BLaER1 treated with 17β-estradiol and CSF1 and Interleukin-3, amounts not matched to agents 10 nM and 100 nM (cell line): ENCODE results near the gene SDK2.
A peak's percentile ranks its signal among the peaks of the same experiment; 100 is the strongest.

Experiments
- H3K27ac ChIP-seq, 11 experiments: shearing (Covaris generic); formaldehyde crosslinking; 2 replicates each; pipeline ENCODE4 v1.8.1; 2022
- H3K27me3 ChIP-seq, 11 experiments: shearing (Covaris generic); formaldehyde crosslinking; 2 replicates each; pipeline ENCODE4 v1.8.1; 2022
- H3K36me3 ChIP-seq, 11 experiments: shearing (Covaris generic); formaldehyde crosslinking; 2 replicates each; pipeline ENCODE4 v1.8.1; 2022
- H3K4me1 ChIP-seq, 10 experiments: shearing (Covaris generic); formaldehyde crosslinking; 2 replicates each; pipeline ENCODE4 v1.8.1; 2022
- H3K4me2 ChIP-seq, 11 experiments: shearing (Covaris generic); formaldehyde crosslinking; 2 replicates each; pipeline ENCODE4 v1.8.1; 2022
- H3K4me3 ChIP-seq, 10 experiments: shearing (Covaris generic); formaldehyde crosslinking; 2 replicates each; pipeline ENCODE4 v1.8.1; 2022
- H3K9ac ChIP-seq, 11 experiments: shearing (Covaris generic); formaldehyde crosslinking; 2 replicates each; pipeline ENCODE4 v1.8.1; 2022
- H3K9me3 ChIP-seq, 11 experiments: shearing (Covaris generic); formaldehyde crosslinking; replicated peaks in 1 of 11; 2 replicates each; pipeline ENCODE4 v1.8.1; 2022
- H4K20me1 ChIP-seq, 11 experiments: shearing (Covaris generic); formaldehyde crosslinking; 2 replicates each; pipeline ENCODE4 v1.8.1; 2022
- Cebpa-rat ChIP-seq, 11 experiments: shearing (Covaris generic); IDR thresholded peaks; 2 replicates each; pipeline ENCODE4 v1.8.1; 2022

SDK2 gene, protein sequence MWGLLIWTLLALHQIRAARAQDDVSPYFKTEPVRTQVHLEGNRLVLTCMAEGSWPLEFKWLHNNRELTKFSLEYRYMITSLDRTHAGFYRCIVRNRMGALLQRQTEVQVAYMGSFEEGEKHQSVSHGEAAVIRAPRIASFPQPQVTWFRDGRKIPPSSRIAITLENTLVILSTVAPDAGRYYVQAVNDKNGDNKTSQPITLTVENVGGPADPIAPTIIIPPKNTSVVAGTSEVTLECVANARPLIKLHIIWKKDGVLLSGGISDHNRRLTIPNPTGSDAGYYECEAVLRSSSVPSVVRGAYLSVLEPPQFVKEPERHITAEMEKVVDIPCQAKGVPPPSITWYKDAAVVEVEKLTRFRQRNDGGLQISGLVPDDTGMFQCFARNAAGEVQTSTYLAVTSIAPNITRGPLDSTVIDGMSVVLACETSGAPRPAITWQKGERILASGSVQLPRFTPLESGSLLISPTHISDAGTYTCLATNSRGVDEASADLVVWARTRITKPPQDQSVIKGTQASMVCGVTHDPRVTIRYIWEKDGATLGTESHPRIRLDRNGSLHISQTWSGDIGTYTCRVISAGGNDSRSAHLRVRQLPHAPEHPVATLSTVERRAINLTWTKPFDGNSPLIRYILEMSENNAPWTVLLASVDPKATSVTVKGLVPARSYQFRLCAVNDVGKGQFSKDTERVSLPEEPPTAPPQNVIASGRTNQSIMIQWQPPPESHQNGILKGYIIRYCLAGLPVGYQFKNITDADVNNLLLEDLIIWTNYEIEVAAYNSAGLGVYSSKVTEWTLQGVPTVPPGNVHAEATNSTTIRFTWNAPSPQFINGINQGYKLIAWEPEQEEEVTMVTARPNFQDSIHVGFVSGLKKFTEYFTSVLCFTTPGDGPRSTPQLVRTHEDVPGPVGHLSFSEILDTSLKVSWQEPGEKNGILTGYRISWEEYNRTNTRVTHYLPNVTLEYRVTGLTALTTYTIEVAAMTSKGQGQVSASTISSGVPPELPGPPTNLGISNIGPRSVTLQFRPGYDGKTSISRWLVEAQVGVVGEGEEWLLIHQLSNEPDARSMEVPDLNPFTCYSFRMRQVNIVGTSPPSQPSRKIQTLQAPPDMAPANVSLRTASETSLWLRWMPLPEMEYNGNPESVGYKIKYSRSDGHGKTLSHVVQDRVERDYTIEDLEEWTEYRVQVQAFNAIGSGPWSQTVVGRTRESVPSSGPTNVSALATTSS (N-terminal part only)

DNA sequence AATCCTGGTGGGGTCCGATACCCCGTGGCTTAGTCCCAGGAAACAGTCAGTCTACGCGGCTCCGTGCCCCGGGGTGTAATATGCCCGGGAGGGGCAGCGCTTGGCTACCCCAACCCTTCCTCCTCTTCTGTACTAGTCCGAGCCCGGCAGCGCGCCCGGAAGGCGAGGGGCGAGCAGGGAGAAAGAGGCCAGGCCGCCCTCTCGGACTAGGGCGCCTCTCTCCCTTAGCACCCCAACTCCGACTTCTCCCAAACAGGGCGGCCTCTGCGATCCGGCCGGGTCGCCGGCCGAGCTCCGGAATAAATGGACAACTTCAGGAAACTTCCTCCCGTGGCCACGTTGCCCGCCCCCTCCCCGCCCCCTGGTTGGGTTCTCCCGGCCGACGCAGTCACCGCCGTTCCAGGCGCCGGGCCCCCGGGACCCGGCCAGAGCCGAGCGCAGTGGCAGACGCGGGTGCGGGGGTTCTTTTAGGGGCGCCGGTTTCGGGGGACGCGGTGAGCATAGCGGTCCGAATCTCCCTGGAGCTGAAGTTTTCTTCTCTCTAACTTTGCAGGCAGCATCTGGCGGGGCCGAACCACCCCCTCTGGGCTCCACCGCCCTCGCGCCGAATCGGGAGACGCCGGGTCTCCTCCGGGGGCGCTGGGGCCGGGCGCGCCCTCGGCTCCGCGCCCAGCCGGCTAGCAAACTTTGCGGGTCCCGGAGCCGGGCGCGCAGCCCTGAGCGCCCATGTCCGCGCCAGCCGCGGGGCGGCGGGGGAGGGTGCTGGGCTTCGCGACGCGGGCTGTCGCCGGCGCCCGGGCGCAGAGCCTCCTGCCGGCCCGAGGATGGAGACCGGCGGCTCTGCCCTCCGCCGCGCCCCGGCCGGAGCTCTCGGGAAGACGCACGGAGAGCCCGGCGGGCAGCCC is at the start of gene SDK2:
Gene SDK2 (minus strand): TSS at position 301 of the 905 bp plus-strand sequence. CDS start 357 bp downstream, outside the sequence.
- Histone ChIP-seq H3K27me3 (peaks cover 34 to 66% (median 54%) of the 10 kb centered on the region in 11 experiments; a peak in 20 of 22 replicates), H3K4me2 (peak within 1 kb of the TSS; percentile 85 to 100 (median 99)), H3K36me3 (no peaks in the 10 kb centered on the region), H4K20me1 (peaks cover 0 to 37% (median 11%) of the 10 kb centered on the region in 11 experiments; a peak in 9 of 22 replicates), H3K4me3 (peak within 1 kb of the TSS; percentile 58 to 77 (median 74)), H3K4me1 (peaks cover 14 to 41% (median 32%) of the 10 kb centered on the region in 10 experiments; a peak in 19 of 20 replicates), H3K27ac (peak within 1 kb of the TSS in 8 of 11 experiments; percentile 21 to 60 (median 46); a peak in 10 of 22 replicates), H3K9ac (peak within 1 kb of the TSS; percentile 57 to 80 (median 70); a peak in 21 of 22 replicates), H3K9me3 (no peaks in the 10 kb centered on the region)
- TF ChIP-seq Cebpa-rat (IDR thresholded peaks at IDR 0.05): no peak

DNA sequence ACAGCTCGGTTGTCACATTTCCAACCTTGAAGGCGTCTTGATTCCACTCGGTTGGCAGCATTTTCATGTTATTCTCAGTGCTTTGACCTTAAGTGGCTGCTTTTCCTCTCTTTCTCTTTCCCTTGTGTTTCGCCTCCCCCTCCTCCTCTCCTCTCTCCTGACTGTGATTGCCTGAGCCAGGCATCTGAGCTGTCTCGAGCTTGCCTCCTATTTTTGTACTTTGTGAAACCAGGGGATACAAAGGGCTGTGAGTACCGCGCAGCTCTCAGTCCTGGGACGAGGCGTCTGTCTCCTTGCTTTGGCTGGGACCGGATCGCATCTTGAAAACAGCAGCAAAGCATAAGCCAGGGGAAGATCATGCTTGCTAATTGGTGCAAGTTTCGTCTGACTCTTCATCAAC is 48.8 kb upstream of the SDK2 start:
- Histone ChIP-seq H3K27ac (no peak overlapping the region), H3K4me2 (no peak overlapping the region), H3K36me3 (no peaks in the 10 kb centered on the region), H3K27me3 (no peaks in the 10 kb centered on the region), H3K9ac (no peak overlapping the region), H4K20me1 (no peaks in the 10 kb centered on the region), H3K4me1 (peaks cover 7 to 31% (median 18%) of the 10 kb centered on the region in 10 experiments; a peak in 19 of 20 replicates), H3K9me3 (peaks cover 0 to 24% (median 0%) of the 10 kb centered on the region in 11 experiments; a peak in 7 of 22 replicates), H3K4me3 (no peak overlapping the region)
- TF ChIP-seq Cebpa-rat (IDR thresholded peaks at IDR 0.05): no peak

DNA sequence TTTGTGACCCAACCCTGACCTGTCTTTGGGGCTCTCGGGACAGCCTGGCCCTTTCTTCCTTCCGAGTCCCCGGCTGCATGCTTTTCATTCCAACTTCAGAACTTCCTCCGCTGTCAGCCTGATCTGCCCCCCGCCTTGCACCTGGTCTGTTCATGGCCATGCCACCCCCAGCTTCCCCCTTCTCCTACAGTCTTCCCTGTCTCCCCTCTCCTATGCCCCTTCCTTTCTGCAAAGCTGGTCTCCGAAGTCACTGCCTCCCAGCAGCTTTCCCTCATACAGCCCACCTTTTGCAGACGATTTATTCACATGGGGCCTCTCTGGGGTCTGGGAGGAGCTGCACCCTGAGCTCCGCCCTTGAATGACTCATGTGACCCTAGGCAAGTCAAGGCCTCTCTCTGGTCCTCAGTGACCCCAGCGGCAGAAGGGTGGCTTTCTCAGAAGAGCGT is 47.1 kb upstream of the SDK2 start:
- peaks cover 7 to 35% (median 18%) of the 10 kb centered on the region in 10 experiments; a peak in 19 of 20 replicates for H3K4me1 ChIP-seq
- no peak overlapping the region for H3K9ac ChIP-seq
- H4K20me1 ChIP-seq: no peaks in the 10 kb centered on the region
- H3K9me3 ChIP-seq: peaks cover 0 to 24% (median 0%) of the 10 kb centered on the region in 11 experiments; a peak in 7 of 22 replicates
- no peaks in the 10 kb centered on the region for H3K27me3 ChIP-seq
- H3K36me3 ChIP-seq: no peaks in the 10 kb centered on the region
- H3K4me2 ChIP-seq: peak overlapping the region; percentile 18 to 52 (median 44); a peak in 21 of 22 replicates
- H3K4me3 ChIP-seq: no peak overlapping the region
- H3K27ac ChIP-seq: no peak overlapping the region
- TF ChIP-seq Cebpa-rat (IDR thresholded peaks at IDR 0.05): no peak

DNA sequence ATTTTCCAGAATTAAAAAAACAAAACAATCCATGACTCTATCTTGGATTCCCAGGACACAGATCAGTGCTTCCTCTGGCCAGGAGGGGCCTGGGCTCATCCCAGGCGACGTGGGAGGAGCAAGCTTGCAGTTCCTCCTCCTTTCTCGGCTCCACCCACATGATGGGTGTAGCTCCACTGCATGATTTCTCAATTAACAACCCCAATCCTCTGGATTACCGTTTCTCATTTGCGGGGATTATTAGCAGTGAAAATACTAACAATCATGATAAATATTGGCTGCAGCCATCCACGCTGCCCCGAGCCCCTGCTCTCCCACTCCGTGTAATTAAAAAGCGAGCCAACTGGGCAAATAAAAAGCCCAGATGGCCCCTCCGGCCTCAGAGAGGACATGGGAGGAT is 46.4 kb upstream of the SDK2 start:
- Histone ChIP-seq H3K27ac (no peak overlapping the region), H3K4me1 (peaks cover 7 to 34% (median 18%) of the 10 kb centered on the region in 10 experiments; a peak in 19 of 20 replicates), H4K20me1 (no peaks in the 10 kb centered on the region), H3K9me3 (peaks cover 0 to 21% (median 0%) of the 10 kb centered on the region in 11 experiments; a peak in 7 of 22 replicates), H3K27me3 (no peaks in the 10 kb centered on the region), H3K9ac (no peak overlapping the region), H3K4me3 (no peak overlapping the region), H3K36me3 (no peaks in the 10 kb centered on the region), H3K4me2 (peak overlapping the region in 10 of 11 experiments; percentile 18 to 52 (median 47); a peak in 18 of 22 replicates)
- TF ChIP-seq Cebpa-rat (IDR thresholded peaks at IDR 0.05): no peak

DNA sequence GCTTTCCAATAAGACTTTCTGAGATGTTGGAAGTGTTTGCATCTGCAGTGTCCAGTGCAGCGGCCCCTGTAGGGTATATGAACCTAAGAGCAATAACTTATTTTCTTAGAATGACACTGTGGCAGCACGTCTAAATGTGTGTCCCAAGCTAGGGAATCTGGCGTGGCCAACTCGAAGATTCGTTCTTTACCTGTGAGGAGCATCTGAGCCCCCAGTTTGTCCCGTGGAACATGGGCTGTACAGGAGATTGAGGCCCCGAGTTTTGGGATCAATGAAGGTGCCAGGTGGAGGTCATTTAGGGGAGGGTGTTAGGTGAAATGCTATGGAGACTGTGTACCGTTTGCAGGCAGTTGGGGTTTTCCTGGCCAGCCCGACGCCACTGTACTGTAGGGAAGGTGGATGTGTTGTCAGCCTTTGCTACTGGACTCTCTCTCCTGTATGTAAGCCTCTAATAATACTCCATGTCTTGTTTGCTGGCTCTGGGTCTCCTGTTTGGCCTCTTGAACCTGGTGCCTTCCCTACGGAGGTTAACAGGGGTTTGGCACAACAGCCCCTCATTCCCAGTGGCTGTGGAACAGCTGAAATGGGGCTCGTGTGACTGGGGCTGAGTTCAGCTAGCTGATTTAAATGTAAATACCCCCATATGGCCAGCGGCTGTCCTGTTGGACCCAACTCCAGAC is 45.5 kb upstream of the SDK2 start:
- Histone ChIP-seq H3K27me3 (no peaks in the 10 kb centered on the region), H3K4me1 (peaks cover 0 to 24% (median 11%) of the 10 kb centered on the region in 10 experiments; a peak in 17 of 20 replicates), H3K9me3 (peaks cover 0 to 17% (median 0%) of the 10 kb centered on the region in 11 experiments; a peak in 6 of 22 replicates), H4K20me1 (no peaks in the 10 kb centered on the region), H3K9ac (no peak overlapping the region), H3K4me2 (no peak overlapping the region), H3K27ac (no peak overlapping the region), H3K4me3 (no peak overlapping the region), H3K36me3 (no peaks in the 10 kb centered on the region)
- TF ChIP-seq Cebpa-rat (IDR thresholded peaks at IDR 0.05): no peak

DNA sequence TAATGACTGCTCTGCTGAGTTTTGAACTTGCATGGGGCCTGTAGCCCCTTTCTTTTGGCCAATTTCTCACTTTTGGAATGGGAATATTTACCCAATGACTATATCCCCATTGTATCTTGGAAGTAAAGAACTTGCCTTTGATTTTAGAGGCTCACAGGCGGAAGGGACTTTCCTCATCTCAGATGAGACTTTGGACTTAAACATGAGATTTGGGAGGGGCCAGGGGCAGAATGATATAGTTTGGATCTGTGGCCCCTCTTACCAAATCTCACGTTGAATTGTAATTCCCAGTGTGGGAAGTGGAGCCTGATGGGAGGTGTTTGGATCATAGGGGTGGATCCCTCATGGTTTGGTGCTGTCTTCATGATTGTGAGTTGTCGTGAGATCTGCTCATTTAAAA is 42.7 kb upstream of the SDK2 start:
- H3K27ac ChIP-seq: no peak overlapping the region

DNA sequence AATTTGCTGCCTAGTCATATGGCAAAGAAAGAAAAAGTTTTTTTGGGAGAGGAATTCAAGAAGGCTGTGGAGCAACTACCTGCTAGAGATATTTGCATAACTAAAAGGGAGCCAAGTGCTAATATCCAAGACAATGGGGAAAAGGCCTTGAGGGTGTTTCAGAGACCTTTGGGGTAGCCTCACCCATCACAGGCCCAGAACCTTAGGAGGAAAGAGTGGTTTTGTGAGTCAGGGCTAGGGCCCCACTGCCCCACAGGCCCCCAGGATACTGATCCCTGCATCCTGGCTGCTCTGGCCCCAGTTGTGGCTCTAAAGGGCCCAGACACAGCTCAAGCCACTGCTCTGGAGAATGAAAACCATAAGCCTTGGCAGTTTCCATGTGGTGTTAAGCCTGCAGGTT is 41.9 kb upstream of the SDK2 start:
- H3K4me1 ChIP-seq: peaks cover 0 to 11% (median 4%) of the 10 kb centered on the region in 10 experiments; a peak in 17 of 20 replicates
- H3K36me3 ChIP-seq: no peaks in the 10 kb centered on the region
- no peaks in the 10 kb centered on the region for H4K20me1 ChIP-seq
- H3K9ac ChIP-seq: no peak overlapping the region
- no peak overlapping the region for H3K4me3 ChIP-seq
- H3K9me3 ChIP-seq: peaks cover 16 to 20% (median 18%) of the 10 kb centered on the region in 11 experiments
- H3K27ac ChIP-seq: no peak overlapping the region
- H3K4me2 ChIP-seq: no peak overlapping the region
- no peaks in the 10 kb centered on the region for H3K27me3 ChIP-seq
- no peak for TF ChIP-seq Cebpa-rat (IDR thresholded peaks at IDR 0.05)

More for the DNA sequence above, 42.7 kb upstream of the SDK2 start:
- no peaks in the 10 kb centered on the region for H3K27me3 ChIP-seq
- H3K36me3 ChIP-seq: no peaks in the 10 kb centered on the region
- H3K4me3 ChIP-seq: no peak overlapping the region
- H3K9me3 ChIP-seq: peaks cover 8 to 11% (median 10%) of the 10 kb centered on the region in 11 experiments
- H3K4me1 ChIP-seq: peaks cover 0 to 19% (median 11%) of the 10 kb centered on the region in 10 experiments; a peak in 17 of 20 replicates
- no peak overlapping the region for H3K9ac ChIP-seq
- no peak for TF ChIP-seq Cebpa-rat (IDR thresholded peaks at IDR 0.05)
- no peaks in the 10 kb centered on the region for H4K20me1 ChIP-seq
- H3K4me2 ChIP-seq: no peak overlapping the region
